ENCODE data around the gene TTLL11.

TTLL11 gene

DNA sequence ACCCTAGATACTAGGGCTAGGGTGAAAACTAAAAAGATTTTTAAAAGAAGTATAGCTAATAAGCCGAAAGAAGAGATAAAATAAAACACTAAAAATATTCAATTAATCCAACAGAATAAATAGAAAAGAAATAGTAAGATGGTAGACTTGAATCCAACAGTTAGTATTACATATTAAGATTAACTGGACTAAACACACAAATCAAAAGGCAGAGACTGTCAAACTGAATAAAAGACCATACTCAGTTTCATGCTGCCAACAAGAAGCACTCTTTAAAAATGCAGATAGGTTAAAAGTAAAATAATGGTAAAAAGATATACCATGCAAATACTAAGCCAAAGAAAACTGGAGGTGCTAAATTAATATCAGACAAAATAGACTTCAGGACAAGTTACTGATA lies 65.0 kb downstream of the TTLL11 start:
- TF ChIP-seq, protein P1, sequence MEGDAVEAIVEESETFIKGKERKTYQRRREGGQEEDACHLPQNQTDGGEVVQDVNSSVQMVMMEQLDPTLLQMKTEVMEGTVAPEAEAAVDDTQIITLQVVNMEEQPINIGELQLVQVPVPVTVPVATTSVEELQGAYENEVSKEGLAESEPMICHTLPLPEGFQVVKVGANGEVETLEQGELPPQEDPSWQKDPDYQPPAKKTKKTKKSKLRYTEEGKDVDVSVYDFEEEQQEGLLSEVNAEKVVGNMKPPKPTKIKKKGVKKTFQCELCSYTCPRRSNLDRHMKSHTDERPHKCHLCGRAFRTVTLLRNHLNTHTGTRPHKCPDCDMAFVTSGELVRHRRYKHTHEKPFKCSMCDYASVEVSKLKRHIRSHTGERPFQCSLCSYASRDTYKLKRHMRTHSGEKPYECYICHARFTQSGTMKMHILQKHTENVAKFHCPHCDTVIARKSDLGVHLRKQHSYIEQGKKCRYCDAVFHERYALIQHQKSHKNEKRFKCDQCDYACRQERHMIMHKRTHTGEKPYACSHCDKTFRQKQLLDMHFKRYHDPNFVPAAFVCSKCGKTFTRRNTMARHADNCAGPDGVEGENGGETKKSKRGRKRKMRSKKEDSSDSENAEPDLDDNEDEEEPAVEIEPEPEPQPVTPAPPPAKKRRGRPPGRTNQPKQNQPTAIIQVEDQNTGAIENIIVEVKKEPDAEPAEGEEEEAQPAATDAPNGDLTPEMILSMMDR (IDR thresholded peaks at IDR 0.05; ENCODE audit: low read depth, low read length) = no peak
- TF ChIP-seq, protein P2, sequence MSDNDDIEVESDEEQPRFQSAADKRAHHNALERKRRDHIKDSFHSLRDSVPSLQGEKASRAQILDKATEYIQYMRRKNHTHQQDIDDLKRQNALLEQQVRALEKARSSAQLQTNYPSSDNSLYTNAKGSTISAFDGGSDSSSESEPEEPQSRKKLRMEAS (IDR thresholded peaks at IDR 0.05; ENCODE audit: low read depth, low read length) = no peak
- TF ChIP-seq MYC (IDR thresholded peaks at IDR 0.05; ENCODE audit: low read depth, low read length) (no peak), POLR2A (IDR thresholded peaks at IDR 0.05; ENCODE audit: extremely low read depth, insufficient read length) (no peak)
- no peak overlapping the region for H3K4me3 ChIP-seq (ENCODE audit: low read depth, low read length)

DNA sequence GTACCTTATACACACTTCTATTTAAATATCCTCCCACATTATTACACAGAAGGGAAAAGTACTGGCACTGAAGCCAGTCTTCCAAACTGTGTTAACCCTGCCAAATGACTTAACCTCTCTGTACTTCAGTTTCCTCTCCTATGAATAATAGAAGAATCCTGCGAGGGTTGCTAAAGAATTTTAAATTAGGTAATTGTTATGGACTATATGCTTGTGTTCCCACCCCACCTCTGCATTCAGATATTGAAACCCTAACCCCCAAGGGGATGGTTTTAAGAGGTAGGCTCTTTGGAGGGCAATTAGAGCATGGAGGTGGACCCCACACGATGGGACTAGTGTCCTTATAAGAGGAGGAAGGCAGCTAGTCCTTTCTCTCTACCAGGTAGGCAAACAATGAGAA lies 72.7 kb downstream of the TTLL11 start:
- TF ChIP-seq, protein P2 (IDR thresholded peaks at IDR 0.05; ENCODE audit: low read depth, low read length) = no peak
- TF ChIP-seq, protein P1 (IDR thresholded peaks at IDR 0.05; ENCODE audit: low read depth, low read length) = no peak
- TF ChIP-seq MYC (IDR thresholded peaks at IDR 0.05; ENCODE audit: low read depth, low read length) (no peak), POLR2A (IDR thresholded peaks at IDR 0.05; ENCODE audit: extremely low read depth, insufficient read length) (no peak)
- H3K4me3 ChIP-seq (ENCODE audit: low read depth, low read length) = no peak overlapping the region
- no peak for DNase-seq (ENCODE audit: low read depth)

More for the DNA sequence above, 65.0 kb downstream of the TTLL11 start:
- DNase-seq (ENCODE audit: low read depth) = no peak

DNA sequence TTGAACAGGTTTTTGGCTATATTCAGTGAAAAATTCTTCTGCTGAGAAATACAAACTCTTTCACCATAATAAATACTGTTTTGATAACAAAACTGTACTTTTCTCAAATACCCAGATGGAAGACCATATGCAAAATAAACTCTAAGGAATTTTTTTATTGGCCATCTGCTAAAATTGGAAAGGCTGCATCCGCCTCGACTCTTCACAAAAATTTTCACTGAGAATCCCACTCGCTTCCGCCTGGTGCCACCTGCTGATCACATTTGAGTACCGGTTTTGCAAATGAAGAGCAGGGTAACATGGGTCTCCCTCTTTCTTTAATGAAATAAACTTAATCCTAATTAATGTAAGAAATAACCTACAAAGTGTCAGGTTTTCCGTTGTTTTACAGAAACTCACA lies 76.4 kb downstream of the TTLL11 start:
- TF ChIP-seq, protein P2 (IDR thresholded peaks at IDR 0.05; ENCODE audit: low read depth, low read length) = no peak
- TF ChIP-seq MYC (IDR thresholded peaks at IDR 0.05; ENCODE audit: low read depth, low read length) = no peak
- TF ChIP-seq POLR2A (IDR thresholded peaks at IDR 0.05; ENCODE audit: extremely low read depth, insufficient read length) = no peak
- TF ChIP-seq, protein P1 (IDR thresholded peaks at IDR 0.05; ENCODE audit: low read depth, low read length) = no peak
- no peak for DNase-seq (ENCODE audit: low read depth)
- no peak overlapping the region for H3K4me3 ChIP-seq (ENCODE audit: low read depth, low read length)

DNA sequence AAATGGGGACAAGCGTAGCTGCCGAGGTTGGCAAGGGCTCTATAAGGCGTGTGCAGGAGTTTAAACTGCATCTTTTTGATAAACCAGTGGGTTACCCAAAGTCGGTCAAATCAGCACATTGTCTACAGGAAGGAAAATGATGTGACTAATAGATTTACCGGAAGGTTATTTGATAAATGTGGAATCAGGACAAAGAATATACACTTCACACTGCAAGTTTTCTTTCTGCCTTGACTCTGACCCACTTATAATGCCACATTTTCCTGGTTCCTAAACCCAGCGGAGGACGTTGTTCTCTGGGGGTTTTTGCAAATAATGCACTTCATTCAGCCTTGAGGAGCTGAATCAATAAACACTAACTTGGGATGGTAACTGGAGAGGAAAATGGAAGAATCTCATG lies 76.8 kb downstream of the TTLL11 start:
- DNase-seq (ENCODE audit: low read depth) = no peak
- TF ChIP-seq, protein P2 (IDR thresholded peaks at IDR 0.05; ENCODE audit: low read depth, low read length) = no peak
- TF ChIP-seq MYC (IDR thresholded peaks at IDR 0.05; ENCODE audit: low read depth, low read length) = no peak
- TF ChIP-seq POLR2A (IDR thresholded peaks at IDR 0.05; ENCODE audit: extremely low read depth, insufficient read length) = no peak
- TF ChIP-seq, protein P1 (IDR thresholded peaks at IDR 0.05; ENCODE audit: low read depth, low read length) = no peak
- H3K4me3 ChIP-seq (ENCODE audit: low read depth, low read length) = no peak overlapping the region

DNA sequence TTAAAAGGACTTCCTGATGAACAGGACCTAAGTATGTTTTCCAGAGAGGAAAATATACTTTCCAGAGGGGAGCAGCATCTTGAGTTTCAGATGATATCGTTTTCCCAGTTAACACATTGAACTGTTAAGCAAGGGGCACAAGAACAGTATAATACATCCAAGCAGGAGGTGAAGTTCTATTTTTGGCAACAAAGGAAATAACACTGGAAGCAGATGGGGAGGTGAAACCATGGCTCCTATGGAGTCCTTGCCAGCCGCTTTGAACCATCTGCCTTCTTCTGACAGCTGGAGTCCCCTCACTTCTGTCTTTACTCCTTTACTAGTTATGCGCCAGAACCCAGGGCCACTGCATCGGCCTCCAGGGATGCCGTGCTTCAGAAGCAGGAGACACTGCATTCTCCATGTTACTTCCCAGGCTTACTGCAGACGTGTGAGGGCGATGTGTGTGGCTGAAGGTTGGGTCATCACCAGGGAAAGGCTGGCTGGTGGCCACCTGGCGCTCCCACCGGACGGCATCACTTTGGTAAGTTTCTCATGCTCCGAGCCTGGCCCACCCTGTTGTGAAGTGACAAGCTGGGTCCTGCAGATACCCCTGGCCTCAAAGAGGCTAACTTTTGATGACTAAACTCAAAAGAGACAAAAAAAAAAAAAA lies 77.8 kb downstream of the TTLL11 start:
- TF ChIP-seq MYC (IDR thresholded peaks at IDR 0.05; ENCODE audit: low read depth, low read length) = no peak
- TF ChIP-seq, protein P1 (IDR thresholded peaks at IDR 0.05; ENCODE audit: low read depth, low read length) = no peak
- TF ChIP-seq, protein P2 (IDR thresholded peaks at IDR 0.05; ENCODE audit: low read depth, low read length) = no peak
- DNase-seq (ENCODE audit: low read depth) = no peak
- H3K4me3 ChIP-seq (ENCODE audit: low read depth, low read length) = no peak overlapping the region
